ENCODE measurements around the gene IFRD2.

- TF ChIP-seq POLR2A (IDR thresholded peaks at IDR 0.05) = no peak
- TF ChIP-seq CTCF (IDR thresholded peaks at IDR 0.05) = no peak
Observed at GRCh38 chr3:50295553-50296431, 3.6 kb upstream of the IFRD2 start.

Measured in testis (tissue), 2 donors.